Measurements from ENCODE around the gene CEP290. TPM values are rescaled to one million over a fixed set of nuclear protein-coding genes. Genes with fewer than 3 reads are reported as not detected.

The CEP290 gene
- total and polyA plus RNA-seq, 2 donors from 2014 or later, result 5.1 to 18.2 TPM

GRCh38 chr12:88132392-88132791 lies 9.5 kb downstream of the CEP290 start:
- Histone ChIP-seq H3K36me3 (ENCODE audit: control insufficient read depth in 2 of 3, insufficient read depth in 3 of 3, low read length in 3 of 3) (peaks cover 0 to 12% (median 3%) of the 10 kb centered on the region in 3 donors), H3K4me1 (ENCODE audit: control insufficient read depth in 2 of 3, insufficient read depth in 2 of 3, low read depth in 1 of 3, low read length in 3 of 3) (no peaks in the 10 kb centered on the region), H3K9me3 (ENCODE audit: control insufficient read depth in 2 of 3, insufficient read depth in 1 of 3, low read length in 3 of 3) (no peaks in the 10 kb centered on the region), H3K4me3 (ENCODE audit: low read length in 3 of 3) (no peak overlapping the region), H3K9ac (ENCODE audit: low read length in 3 of 3) (no peak overlapping the region), H3K27me3 (ENCODE audit: control insufficient read depth, insufficient read depth, low read length) (no peaks in the 10 kb centered on the region), H3K27ac (ENCODE audit: low read depth in 2 of 2, low read length in 2 of 2) (no peak overlapping the region)
- TF ChIP-seq CTCF (IDR thresholded peaks at IDR 0.05; ENCODE audit: borderline replicate concordance, extremely low read depth, insufficient read depth), result no peak
- DNase-seq (no peak), FAIRE-seq (no peak)
- intact Hi-C loops (cut with DNase I), result no loop called here

- FAIRE-seq (no peak), DNase-seq (no peak)
- H3K4me3 ChIP-seq (ENCODE audit: low read length in 3 of 3), result no peak overlapping the region
- TF ChIP-seq CTCF (IDR thresholded peaks at IDR 0.05; ENCODE audit: borderline replicate concordance, extremely low read depth, insufficient read depth), result no peak
- no peak overlapping the region for H3K27ac ChIP-seq (ENCODE audit: low read depth in 2 of 2, low read length in 2 of 2)
- H3K9ac ChIP-seq (ENCODE audit: low read length in 3 of 3), result no peak overlapping the region
- no peaks in the 10 kb centered on the region for H3K9me3 ChIP-seq (ENCODE audit: control insufficient read depth in 2 of 3, insufficient read depth in 1 of 3, low read length in 3 of 3)
- no peaks in the 10 kb centered on the region for H3K27me3 ChIP-seq (ENCODE audit: control insufficient read depth, insufficient read depth, low read length)
- H3K36me3 ChIP-seq (ENCODE audit: control insufficient read depth in 2 of 3, insufficient read depth in 3 of 3, low read length in 3 of 3), result peaks cover 0 to 6% (median 3%) of the 10 kb centered on the region in 3 donors
- H3K4me1 ChIP-seq (ENCODE audit: control insufficient read depth in 2 of 3, insufficient read depth in 2 of 3, low read depth in 1 of 3, low read length in 3 of 3), result no peaks in the 10 kb centered on the region
- intact Hi-C loops (cut with DNase I), result no loop called here
Measured at GRCh38 chr12:88127855-88128254, 14.0 kb downstream of the CEP290 start.

- H3K27me3 ChIP-seq (ENCODE audit: control insufficient read depth, insufficient read depth, low read length), result no peaks in the 10 kb centered on the region
- no peak overlapping the region for H3K4me3 ChIP-seq (ENCODE audit: low read length in 3 of 3)
- no peaks in the 10 kb centered on the region for H3K9me3 ChIP-seq (ENCODE audit: control insufficient read depth in 2 of 3, insufficient read depth in 1 of 3, low read length in 3 of 3)
- no peak overlapping the region for H3K9ac ChIP-seq (ENCODE audit: low read length in 3 of 3)
- no peak for FAIRE-seq
- H3K36me3 ChIP-seq (ENCODE audit: control insufficient read depth in 2 of 3, insufficient read depth in 3 of 3, low read length in 3 of 3), result peaks cover 0 to 6% (median 3%) of the 10 kb centered on the region in 3 donors
- no peaks in the 10 kb centered on the region for H3K4me1 ChIP-seq (ENCODE audit: control insufficient read depth in 2 of 3, insufficient read depth in 2 of 3, low read depth in 1 of 3, low read length in 3 of 3)
- no peak overlapping the region for H3K27ac ChIP-seq (ENCODE audit: low read depth in 2 of 2, low read length in 2 of 2)
- TF ChIP-seq CTCF (IDR thresholded peaks at IDR 0.05; ENCODE audit: borderline replicate concordance, extremely low read depth, insufficient read depth), result no peak
- DNase-seq, result no peak
- intact Hi-C loops (cut with DNase I), result no loop called here
Measured at GRCh38 chr12:88127099-88127498, 14.8 kb downstream of the CEP290 start.

- DNase-seq, result no peak
- no peak overlapping the region for H3K27ac ChIP-seq (ENCODE audit: low read depth in 2 of 2, low read length in 2 of 2)
- no peak overlapping the region for H3K9ac ChIP-seq (ENCODE audit: low read length in 3 of 3)
- FAIRE-seq, result no peak
- no peaks in the 10 kb centered on the region for H3K27me3 ChIP-seq (ENCODE audit: control insufficient read depth, insufficient read depth, low read length)
- intact Hi-C loops (cut with DNase I), result no loop called here
- no peak overlapping the region for H3K4me3 ChIP-seq (ENCODE audit: low read length in 3 of 3)
- H3K4me1 ChIP-seq (ENCODE audit: control insufficient read depth in 2 of 3, insufficient read depth in 2 of 3, low read depth in 1 of 3, low read length in 3 of 3), result no peaks in the 10 kb centered on the region
- peaks cover 0 to 6% (median 3%) of the 10 kb centered on the region in 3 donors for H3K36me3 ChIP-seq (ENCODE audit: control insufficient read depth in 2 of 3, insufficient read depth in 3 of 3, low read length in 3 of 3)
- TF ChIP-seq CTCF (IDR thresholded peaks at IDR 0.05; ENCODE audit: borderline replicate concordance, extremely low read depth, insufficient read depth), result no peak
- H3K9me3 ChIP-seq (ENCODE audit: control insufficient read depth in 2 of 3, insufficient read depth in 1 of 3, low read length in 3 of 3), result no peaks in the 10 kb centered on the region
Measured at GRCh38 chr12:88122666-88123065, 19.2 kb downstream of the CEP290 start.

Data from kidney (tissue), 14 donors.